Measurements from ENCODE around the gene LRRC4C.
A peak's percentile ranks its signal among the peaks of the same experiment; 100 is the strongest.
"Not testable (repeated sequence)": the region's sequence is repeated elsewhere in the genome, so short reads cannot be mapped to it uniquely, and the experiment has no call there.

LRRC4C gene

GRCh38 chr11:41110527-41110926 is 348.9 kb downstream of the LRRC4C start:
- no peak for DNase-seq

GRCh38 chr11:41102471-41102870 is 357.0 kb downstream of the LRRC4C start:
- DNase-seq = no peak

- DNase-seq = no peak
These were observed 359.8 kb downstream of the LRRC4C start for GRCh38 chr11:41099654-41100053.

DNA sequence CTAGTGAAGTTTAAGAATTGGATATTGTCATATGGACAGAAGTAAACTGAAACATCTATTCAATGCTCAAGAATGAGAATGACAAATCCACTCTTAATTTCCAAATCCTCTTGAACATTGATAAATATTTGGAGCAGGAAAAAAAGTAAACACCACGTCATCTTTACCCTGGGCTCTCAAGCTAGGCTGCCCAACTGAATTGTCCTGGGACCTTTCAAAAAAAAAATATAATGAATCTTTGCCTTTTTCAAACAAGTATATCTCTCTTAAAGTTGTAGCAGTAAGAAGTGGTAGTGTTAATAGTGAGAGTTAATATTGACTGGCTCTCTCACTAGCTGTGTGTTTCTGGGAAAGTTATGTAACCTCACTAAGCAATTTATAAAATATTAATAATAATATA is 374.3 kb downstream of the LRRC4C start:
- DNase-seq = no peak

DNA sequence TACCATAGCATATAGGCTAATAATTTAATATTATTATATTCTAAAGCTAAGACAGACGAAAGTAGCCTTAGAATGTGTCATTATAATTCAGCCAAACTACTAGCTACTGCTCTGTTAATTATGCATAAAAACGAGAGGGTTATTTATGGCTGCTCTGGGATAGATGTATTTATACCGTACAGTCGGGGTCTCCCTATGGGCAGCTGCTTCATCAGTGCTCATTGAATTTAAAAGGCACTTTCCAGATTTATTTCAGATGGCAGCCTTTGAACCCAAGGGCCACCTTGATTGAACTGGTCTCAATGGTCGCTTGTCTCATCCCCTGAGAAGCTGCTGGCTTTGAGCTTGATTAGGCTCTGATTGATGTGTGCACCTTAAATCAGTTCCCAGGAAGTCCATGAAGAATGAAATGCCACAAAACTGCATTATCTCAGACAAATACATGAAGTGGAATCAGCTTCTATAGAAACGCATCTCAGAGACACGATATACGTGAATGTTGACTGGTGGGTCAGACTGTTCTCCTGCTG is 377.6 kb downstream of the LRRC4C start:
- DNase-seq = no peak

DNA sequence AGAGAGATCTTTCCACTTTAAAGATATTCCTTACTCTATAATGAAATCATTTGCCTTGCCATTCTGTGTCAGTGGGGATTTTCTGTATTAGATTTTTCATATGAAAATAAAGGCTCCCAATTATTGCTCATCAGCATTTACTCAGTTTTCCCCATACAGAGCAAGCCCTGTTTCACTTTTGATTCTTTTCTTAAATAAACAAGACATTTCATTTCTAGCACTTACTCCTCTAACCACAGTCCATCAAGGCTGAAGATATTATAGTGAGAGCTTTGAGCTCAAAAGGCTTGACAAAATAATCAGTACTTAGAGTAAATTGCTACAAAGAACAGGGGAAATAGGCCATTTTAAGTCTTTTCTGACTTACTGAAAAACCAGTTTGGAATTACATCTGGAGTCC is 385.1 kb downstream of the LRRC4C start:
- no peak for DNase-seq

- DNase-seq = no peak
These were observed 394.0 kb downstream of the LRRC4C start for GRCh38 chr11:41065432-41065831.

- no peak for DNase-seq
These were observed 401.3 kb downstream of the LRRC4C start for GRCh38 chr11:41058138-41058537.

- no peak for DNase-seq
These were observed 402.4 kb downstream of the LRRC4C start for GRCh38 chr11:41056892-41057569.

DNA sequence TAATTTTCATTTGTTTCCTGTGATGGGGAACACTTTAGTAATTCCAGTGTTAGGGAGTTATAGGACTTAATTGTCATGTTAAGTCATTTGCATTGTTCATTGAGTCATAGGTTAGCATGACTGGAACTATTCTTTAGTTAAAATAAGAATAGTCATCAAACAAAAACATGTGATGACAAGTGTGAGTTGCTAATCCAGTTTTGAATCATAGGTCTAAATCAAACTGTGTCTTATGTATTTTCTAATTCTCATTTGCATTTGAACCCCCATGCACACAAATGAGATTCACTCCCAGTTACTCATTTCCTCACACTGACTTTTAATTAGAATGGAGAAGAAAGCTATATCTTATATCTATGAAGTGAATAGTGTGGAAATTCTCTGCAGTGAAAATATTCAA is 405.6 kb downstream of the LRRC4C start:
- DNase-seq = no peak

- no peak for DNase-seq
These were observed 407.4 kb downstream of the LRRC4C start for GRCh38 chr11:41051919-41052635.

- DNase-seq = no peak
These were observed 408.7 kb downstream of the LRRC4C start for GRCh38 chr11:41050791-41051190.

- DNase-seq = no peak
These were observed 412.2 kb downstream of the LRRC4C start for GRCh38 chr11:41047229-41047628.

- no peak for DNase-seq
These were observed 414.2 kb downstream of the LRRC4C start for GRCh38 chr11:41045266-41045665.

GRCh38 chr11:41044747-41045146 is 414.7 kb downstream of the LRRC4C start:
- DNase-seq = no peak

DNA sequence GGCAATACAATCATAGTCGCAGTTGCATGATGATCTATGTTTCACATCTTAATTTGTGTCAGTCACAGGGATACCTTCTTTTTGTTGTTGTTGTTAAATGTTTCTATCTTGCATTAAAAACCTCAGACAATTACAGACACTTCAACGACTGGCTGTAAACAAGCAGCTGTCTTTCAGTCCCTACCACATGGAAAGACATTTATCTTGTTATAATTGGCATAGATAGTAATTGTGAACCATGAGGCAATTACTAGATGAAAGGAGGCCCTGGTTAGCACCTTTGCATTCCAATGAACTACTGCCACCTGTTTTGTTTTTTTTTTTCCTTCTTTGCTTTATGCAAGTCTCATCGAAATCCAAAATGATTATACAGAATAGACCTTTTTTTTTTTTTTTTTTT is 416.8 kb downstream of the LRRC4C start:
- DNase-seq = no peak

DNA sequence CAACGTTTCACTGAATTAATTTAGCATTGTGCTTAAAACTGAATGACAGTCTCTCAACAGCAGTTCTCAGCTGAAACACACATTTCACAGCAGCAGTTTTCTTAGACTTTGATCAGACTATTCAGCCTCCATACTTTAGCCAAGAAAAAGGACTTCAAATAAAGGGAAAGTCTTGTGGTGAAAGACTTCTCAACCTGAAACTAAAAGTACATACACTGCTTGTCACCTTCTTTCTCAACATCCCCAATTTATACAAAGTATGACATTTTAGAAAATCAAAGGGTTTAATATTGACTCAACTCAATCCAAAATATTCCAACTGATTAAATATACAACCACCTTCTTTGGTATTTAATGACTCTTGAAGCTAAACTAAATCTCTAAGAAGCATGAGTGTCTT is 419.0 kb downstream of the LRRC4C start:
- no peak for DNase-seq

GRCh38 chr11:41039592-41039991 is 419.9 kb downstream of the LRRC4C start:
- DNase-seq = peak; percentile 4

- DNase-seq = peak; percentile 52
These were observed 427.8 kb downstream of the LRRC4C start for GRCh38 chr11:41031551-41032060.

DNA sequence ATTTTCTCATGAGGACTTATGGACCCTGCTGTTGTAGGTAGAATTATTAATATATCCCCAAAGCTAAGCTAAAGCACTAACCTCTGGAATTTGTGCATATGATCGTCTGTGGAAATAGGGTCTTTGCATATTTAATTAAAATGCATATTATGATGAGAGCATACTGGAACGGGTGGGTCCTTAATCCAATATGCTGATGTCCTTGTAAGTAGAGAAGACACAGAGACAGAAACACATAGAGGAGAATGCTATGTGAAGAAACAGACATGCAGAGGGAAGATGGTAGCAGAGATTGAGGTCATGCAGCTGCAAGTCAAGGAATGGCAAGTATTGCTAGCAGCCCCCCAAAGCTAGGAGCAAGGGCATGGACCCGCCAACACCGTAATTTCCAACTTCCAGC is 439.2 kb downstream of the LRRC4C start:
- DNase-seq = no peak

- DNase-seq = not testable (repeated sequence)
These were observed 439.8 kb downstream of the LRRC4C start for GRCh38 chr11:41019666-41020065.

- DNase-seq = no peak
These were observed 441.2 kb downstream of the LRRC4C start for GRCh38 chr11:41018224-41018623.

DNA sequence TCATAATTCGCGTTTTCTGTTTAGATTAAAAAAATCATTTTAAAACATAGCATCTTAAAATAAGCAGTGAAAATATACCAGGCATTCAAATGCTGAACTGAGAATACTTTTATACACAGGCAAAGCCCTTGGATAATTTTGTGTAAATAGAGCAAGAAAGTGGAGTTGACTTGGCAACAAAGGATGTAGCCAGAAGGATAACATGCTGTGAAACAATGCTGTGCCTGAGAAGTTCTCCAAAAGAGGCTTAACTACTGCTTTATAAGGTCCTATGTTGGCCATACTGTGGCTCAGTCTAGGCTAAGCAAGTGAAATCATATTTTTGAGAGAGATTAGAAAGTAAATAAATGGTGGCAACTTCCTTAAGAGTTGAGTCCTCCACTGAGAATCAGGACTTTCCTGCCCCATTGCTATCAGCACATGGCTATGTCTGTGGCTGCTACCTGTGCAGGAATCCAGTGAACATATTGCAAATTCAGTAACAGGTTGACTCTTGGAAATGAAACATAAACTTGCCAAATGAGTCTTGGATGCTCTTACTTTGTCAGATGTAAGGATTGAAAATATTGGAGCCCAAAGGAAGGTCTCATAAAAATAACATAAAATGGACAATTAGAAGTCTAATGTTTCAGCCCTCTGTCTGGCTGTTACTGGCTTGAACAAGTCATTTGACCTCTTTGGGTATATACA is 448.9 kb downstream of the LRRC4C start:
- no peak for DNase-seq

DNA sequence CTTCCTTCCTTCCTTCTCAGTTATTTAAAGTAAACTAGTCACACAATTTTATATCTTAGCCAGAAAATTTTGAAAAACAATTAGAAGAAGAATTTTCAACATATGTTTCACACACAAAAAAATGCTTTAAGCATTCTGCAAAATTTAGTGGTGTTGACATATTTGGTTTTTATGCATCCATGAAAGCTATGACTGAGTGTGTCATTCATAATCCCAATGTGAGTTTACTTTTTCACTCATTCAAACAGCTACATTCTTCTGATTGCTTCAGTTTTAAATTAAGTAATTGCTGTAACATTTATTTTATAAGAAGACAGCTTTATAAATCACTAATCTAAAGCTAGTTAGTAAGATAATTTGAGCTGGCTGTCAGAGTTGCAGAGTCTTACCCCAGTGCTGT is 453.5 kb downstream of the LRRC4C start:
- DNase-seq = no peak

All from RPMI8226 (cell line).